WTC11 (cell line): ENCODE data around the gene SNX18. TPM values are rescaled to one million over a fixed set of nuclear protein-coding genes. Genes with fewer than 3 reads are reported as not detected.

Experiments used
- ATAC-seq: fragments of 200-7000 bp; cut with Tn5 transposase; 2 replicates; pipeline ENCODE4 v1.10.0; 2021; ENCODE audit warnings: mild to moderate bottlenecking, moderate library complexity
- CTCF ChIA-PET: fragments of 300-600 bp; sonication (Branson Sonifier 250); formaldehyde crosslinking; loops from one replicate; lab custom pipeline; 2021; ENCODE audit warnings: antibody characterized with exemption; lab: Charles Lee
- POLR2A ChIA-PET: fragments of 350-600 bp; sonication (Branson Sonifier 250); formaldehyde crosslinking; loops from one replicate; lab custom pipeline; 2021; ENCODE audit warnings: antibody characterized with exemption; lab: Charles Lee
- DNase-seq: peaks from one replicate; pipeline ENCODE4 v3.0.0; 2021; ENCODE audit warnings: low spot score
- H3K27ac Mint-ChIP-seq: 2 replicates; pipeline ENCODE4 v1.8.0; 2021; ENCODE audit warnings: mixed read lengths
- H3K27me3 Mint-ChIP-seq: 2 replicates; pipeline ENCODE4 v1.8.0; 2021; ENCODE audit warnings: low read depth, mild to moderate bottlenecking, moderate library complexity, mixed read lengths
- H3K36me3 Mint-ChIP-seq: 2 replicates; pipeline ENCODE4 v1.8.0; 2021; ENCODE audit warnings: mixed read lengths
- H3K4me1 Mint-ChIP-seq: 2 replicates; pipeline ENCODE4 v1.8.0; 2022; ENCODE audit warnings: mixed read lengths
- H3K4me3 Mint-ChIP-seq: 2 replicates; pipeline ENCODE4 v1.8.0; 2021; ENCODE audit warnings: mild to moderate bottlenecking, moderate library complexity, mixed read lengths
- H3K9me3 Mint-ChIP-seq: 2 replicates; pipeline ENCODE4 v1.8.0; 2021; ENCODE audit warnings: mixed read lengths
- ARID4B ChIP-seq: sonication (generic); formaldehyde crosslinking; IDR thresholded peaks from 2 replicates; pipeline ENCODE4 v1.8.0; 2023; ENCODE audit warnings: missing genetic modification reagents, mild to moderate bottlenecking, borderline replicate concordance
- E2F1 ChIP-seq: sonication (generic); formaldehyde crosslinking; IDR thresholded peaks from 2 replicates; pipeline ENCODE4 v1.8.0; 2022; ENCODE audit warnings: mild to moderate bottlenecking, missing genetic modification reagents
- NFYB ChIP-seq: sonication (generic); formaldehyde crosslinking; conservative IDR thresholded peaks from 2 replicates; pipeline ENCODE4 v1.8.0; 2022; ENCODE audit warnings: low read depth, missing genetic modification reagents
- NR1H2 ChIP-seq: sonication (generic); formaldehyde crosslinking; IDR thresholded peaks from 2 replicates; pipeline ENCODE4 v1.9.0; 2021; ENCODE audit warnings: mild to moderate bottlenecking, moderate library complexity, missing genetic modification reagents
- PRDM15 ChIP-seq: sonication (generic); formaldehyde crosslinking; IDR thresholded peaks from 2 replicates; pipeline ENCODE4 v1.8.0; 2022; ENCODE audit warnings: missing genetic modification reagents
- SP1 ChIP-seq: sonication (generic); formaldehyde crosslinking; conservative IDR thresholded peaks from 2 replicates; pipeline ENCODE4 v1.8.1; 2022; ENCODE audit warnings: missing genetic modification reagents
- TEAD1 ChIP-seq: sonication (generic); formaldehyde crosslinking; IDR thresholded peaks from 2 replicates; pipeline ENCODE4 v1.8.0; 2022; ENCODE audit warnings: mild to moderate bottlenecking, missing genetic modification reagents
- ZNF317 ChIP-seq: sonication (generic); formaldehyde crosslinking; IDR thresholded peaks from 2 replicates; pipeline ENCODE4 v1.8.1; 2023; ENCODE audit warnings: low read depth, mild to moderate bottlenecking, moderate library complexity, missing genetic modification reagents, borderline replicate concordance
- total RNA-seq: library from RNA; stranded (reverse); gene quantifications from 3 replicates; pipeline ENCODE4 v1.2.3, GENCODE V29; 2021
- TF ChIP-seq, protein P1 (sequence below): sonication (generic); formaldehyde crosslinking; IDR thresholded peaks from 2 replicates; pipeline ENCODE4 v1.8.0; 2023; ENCODE audit warnings: mild to moderate bottlenecking, missing genetic modification reagents

SNX18 gene
- total RNA-seq, 1 experiment from 2014 or later = 24.6 TPM

DNA sequence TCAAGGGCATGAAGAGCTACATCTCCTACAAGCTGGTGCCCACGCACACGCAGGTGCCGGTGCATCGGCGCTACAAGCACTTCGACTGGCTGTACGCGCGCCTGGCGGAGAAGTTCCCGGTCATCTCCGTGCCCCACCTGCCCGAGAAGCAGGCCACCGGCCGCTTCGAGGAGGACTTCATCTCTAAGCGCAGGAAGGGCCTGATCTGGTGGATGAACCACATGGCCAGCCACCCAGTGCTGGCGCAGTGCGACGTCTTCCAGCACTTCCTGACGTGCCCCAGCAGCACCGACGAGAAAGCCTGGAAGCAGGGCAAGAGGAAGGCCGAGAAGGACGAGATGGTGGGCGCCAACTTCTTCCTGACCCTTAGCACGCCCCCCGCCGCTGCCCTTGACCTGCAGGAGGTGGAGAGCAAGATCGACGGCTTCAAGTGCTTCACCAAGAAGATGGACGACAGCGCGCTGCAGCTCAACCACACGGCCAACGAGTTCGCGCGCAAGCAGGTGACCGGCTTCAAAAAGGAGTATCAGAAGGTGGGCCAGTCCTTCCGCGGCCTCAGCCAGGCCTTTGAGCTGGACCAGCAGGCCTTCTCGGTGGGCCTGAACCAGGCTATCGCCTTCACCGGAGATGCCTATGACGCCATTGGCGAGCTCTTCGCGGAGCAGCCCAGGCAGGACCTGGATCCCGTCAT lies 1.4 kb downstream of the SNX18 start:
- DNase-seq = no peak
- Mint-ChIP-seq H3K27me3 (peaks cover 14% of the 10 kb centered on the region), H3K9me3 (no peaks in the 10 kb centered on the region), H3K27ac (no peak overlapping the region), H3K36me3 (peaks cover 9% of the 10 kb centered on the region; the same call in 1 of the 2 replicates), H3K4me3 (peak overlapping the region; percentile 59), H3K4me1 (peaks cover 49% of the 10 kb centered on the region)
- TF ChIP-seq E2F1 (CRISPR knock-in tag) (no peak), ARID4B (CRISPR knock-in tag) (0 out of 2 replicates have a peak, but pooled peaks have one; percentile 22)
- no peak for ATAC-seq
- CTCF ChIA-PET = interaction anchor here (0.9 to 3.4 kb wide), 10 partner anchors 28 to 641 kb away, joined by 3 to 55 read pairs (median 4); partner anchors contain the start of gene GPX8
- POLR2A ChIA-PET = interaction anchor here (1.1 kb wide), 1 partner anchor 209 kb away, joined by 3 read pairs; the partner anchor contains the start of gene ARL15

GRCh38 chr5:54519509-54519876 lies 1.9 kb downstream of the SNX18 start:
- DNase-seq (no peak), ATAC-seq (no peak)
- Mint-ChIP-seq H3K27ac (no peak overlapping the region), H3K27me3 (peaks cover 14% of the 10 kb centered on the region), H3K9me3 (no peaks in the 10 kb centered on the region), H3K4me1 (peaks cover 52% of the 10 kb centered on the region), H3K4me3 (peak overlapping the region; percentile 59), H3K36me3 (peaks cover 9% of the 10 kb centered on the region; the same call in 1 of the 2 replicates)
- TF ChIP-seq TEAD1 = no peak
- no peak for TF ChIP-seq PRDM15 (CRISPR knock-in tag)
- TF ChIP-seq NFYB (CRISPR knock-in tag) = no peak
- no peak for TF ChIP-seq ZNF317 (CRISPR knock-in tag)
- TF ChIP-seq SP1 (CRISPR knock-in tag) = no peak
- no peak for TF ChIP-seq NR1H2 (CRISPR knock-in tag)
- TF ChIP-seq, protein P1, sequence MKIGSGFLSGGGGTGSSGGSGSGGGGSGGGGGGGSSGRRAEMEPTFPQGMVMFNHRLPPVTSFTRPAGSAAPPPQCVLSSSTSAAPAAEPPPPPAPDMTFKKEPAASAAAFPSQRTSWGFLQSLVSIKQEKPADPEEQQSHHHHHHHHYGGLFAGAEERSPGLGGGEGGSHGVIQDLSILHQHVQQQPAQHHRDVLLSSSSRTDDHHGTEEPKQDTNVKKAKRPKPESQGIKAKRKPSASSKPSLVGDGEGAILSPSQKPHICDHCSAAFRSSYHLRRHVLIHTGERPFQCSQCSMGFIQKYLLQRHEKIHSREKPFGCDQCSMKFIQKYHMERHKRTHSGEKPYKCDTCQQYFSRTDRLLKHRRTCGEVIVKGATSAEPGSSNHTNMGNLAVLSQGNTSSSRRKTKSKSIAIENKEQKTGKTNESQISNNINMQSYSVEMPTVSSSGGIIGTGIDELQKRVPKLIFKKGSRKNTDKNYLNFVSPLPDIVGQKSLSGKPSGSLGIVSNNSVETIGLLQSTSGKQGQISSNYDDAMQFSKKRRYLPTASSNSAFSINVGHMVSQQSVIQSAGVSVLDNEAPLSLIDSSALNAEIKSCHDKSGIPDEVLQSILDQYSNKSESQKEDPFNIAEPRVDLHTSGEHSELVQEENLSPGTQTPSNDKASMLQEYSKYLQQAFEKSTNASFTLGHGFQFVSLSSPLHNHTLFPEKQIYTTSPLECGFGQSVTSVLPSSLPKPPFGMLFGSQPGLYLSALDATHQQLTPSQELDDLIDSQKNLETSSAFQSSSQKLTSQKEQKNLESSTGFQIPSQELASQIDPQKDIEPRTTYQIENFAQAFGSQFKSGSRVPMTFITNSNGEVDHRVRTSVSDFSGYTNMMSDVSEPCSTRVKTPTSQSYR = no peak
- POLR2A ChIA-PET = no interaction called here
- CTCF ChIA-PET = interaction anchor here (0.9 to 3.4 kb wide), 5 partner anchors 27 to 348 kb away, joined by 3 to 55 read pairs (median 4); no protein-coding TSS in a partner anchor
